Tibial nerve (tissue), 3 donors: ENCODE measurements around the gene ANXA8L1.
"Not testable (repeated sequence)": the region's sequence is repeated elsewhere in the genome, so short reads cannot be mapped to it uniquely, and the experiment has no call there.

Experiments
- CTCF ChIP-seq, 5 experiments: fragments of 200-600 bp in 3 of 5; fragments of 450-650 bp in 2 of 5; sonication (generic) in 3 of 5; IDR thresholded peaks; one replicate each; pipeline ENCODE4 v1.5.1; 2016 to 2019; ENCODE audit warnings: antibody characterized with exemption in 5 of 5, mild to moderate bottlenecking in 3 of 5, moderate library complexity in 2 of 5
- POLR2A ChIP-seq, 2 donors: fragments of 450-650 bp; IDR thresholded peaks; one replicate each; pipeline ENCODE4 v1.6.1; 2017; ENCODE audit warnings: antibody characterized with exemption in 2 of 2, mild to moderate bottlenecking in 2 of 2, moderate library complexity in 2 of 2

- TF ChIP-seq POLR2A, CTCF (IDR thresholded peaks at IDR 0.05): not testable (repeated sequence)
Measured at GRCh38 chr10:46378108-46378507, 2.5 kb downstream of the ANXA8L1 start.
